GM12874 (cell line): Measurements from ENCODE around the gene KHDRBS2.

Source experiments
- TF ChIP-seq, protein P1 (sequence below): IDR thresholded peaks from 2 replicates; pipeline ENCODE4 v1.5.1; 2011; ENCODE audit warnings: low read depth, mild to moderate bottlenecking, control low read depth, low read length, moderate library complexity; ENCODE audit not compliant: insufficient read depth

Gene KHDRBS2

DNA sequence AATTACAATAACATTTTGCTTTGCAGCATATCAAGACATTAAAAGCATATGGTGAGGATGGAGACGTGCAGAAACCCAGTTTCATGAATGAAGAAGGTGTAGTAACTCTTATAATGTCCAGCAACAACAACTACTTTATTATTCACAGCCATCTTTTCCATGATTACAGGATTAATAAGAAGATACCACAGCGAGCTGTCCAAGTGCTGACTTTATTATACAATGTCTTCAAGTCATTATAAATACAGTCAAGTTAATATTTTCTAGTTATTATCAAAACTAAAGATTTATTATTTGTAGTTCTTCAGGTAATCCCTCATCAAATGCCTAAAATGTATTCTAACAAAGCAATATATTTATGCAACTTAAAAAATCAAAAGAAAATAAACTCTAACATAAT is 2.5 kb upstream of the KHDRBS2 start:
- TF ChIP-seq, protein P1, sequence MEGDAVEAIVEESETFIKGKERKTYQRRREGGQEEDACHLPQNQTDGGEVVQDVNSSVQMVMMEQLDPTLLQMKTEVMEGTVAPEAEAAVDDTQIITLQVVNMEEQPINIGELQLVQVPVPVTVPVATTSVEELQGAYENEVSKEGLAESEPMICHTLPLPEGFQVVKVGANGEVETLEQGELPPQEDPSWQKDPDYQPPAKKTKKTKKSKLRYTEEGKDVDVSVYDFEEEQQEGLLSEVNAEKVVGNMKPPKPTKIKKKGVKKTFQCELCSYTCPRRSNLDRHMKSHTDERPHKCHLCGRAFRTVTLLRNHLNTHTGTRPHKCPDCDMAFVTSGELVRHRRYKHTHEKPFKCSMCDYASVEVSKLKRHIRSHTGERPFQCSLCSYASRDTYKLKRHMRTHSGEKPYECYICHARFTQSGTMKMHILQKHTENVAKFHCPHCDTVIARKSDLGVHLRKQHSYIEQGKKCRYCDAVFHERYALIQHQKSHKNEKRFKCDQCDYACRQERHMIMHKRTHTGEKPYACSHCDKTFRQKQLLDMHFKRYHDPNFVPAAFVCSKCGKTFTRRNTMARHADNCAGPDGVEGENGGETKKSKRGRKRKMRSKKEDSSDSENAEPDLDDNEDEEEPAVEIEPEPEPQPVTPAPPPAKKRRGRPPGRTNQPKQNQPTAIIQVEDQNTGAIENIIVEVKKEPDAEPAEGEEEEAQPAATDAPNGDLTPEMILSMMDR = no peak

DNA sequence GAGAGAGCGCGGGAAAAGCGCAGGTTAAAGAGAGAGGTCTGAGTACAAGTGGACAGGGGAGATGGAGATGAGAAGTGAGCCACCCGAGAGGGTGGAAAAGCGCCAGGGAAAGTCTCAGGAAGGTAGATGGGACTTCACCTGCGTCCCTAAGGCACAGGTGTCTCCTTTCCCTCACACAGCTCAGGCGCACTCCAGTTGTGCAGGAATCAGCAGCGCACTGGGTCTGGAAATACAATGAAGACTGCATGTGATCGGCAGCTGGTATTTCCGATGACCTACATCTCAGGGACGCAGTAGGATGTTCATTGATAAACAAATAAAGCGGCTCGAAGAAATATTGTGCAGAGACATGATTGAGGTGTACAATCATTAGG is 432 bp upstream of the KHDRBS2 start:
- TF ChIP-seq, protein P1 = no peak

DNA sequence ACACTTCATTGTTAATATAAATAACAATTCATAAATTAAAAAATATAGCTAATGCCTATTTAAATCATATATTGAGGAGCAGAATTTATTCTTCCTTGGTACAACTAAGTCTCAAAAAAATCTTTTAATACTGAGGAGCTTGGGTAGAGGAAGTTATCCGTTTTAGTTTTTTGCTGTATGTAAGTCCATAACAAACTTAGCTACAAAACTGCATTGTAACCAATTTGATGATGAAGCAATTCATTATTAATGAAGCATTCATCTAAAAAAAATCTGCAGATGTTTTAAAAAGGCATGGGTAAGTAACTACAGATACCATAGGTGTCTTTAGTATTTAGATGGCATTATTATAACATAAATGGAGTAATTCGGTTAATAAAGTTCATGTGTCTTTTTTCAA is 1.3 kb downstream of the KHDRBS2 start:
- TF ChIP-seq, protein P1 = no peak

DNA sequence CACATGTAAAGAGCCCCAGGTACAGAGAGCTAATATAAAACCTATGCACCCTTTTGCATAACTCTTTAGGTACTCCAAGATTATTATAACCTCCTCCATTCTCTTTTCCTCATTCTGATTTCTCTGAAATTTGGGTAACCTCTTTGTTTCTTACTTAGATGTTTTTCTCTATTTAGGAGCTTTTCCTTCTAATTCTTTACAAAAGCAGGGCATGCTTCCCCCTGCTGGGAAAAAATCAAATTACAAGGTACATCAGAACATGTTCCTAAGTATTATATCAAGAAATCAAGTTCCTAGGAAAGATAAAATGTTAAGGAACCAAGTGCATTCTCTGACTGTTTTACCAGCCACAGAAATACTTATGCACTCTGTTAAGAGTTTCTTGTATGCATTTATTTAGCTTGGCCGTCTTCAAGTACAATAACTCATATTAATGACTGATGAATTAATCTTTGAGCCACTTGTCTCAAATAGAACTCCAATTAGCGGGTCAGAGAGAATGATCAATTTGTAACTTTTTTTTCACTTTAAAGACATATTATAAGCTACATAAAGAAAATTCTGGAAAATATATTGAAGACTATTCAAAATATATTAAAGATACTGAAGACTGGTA is 2.1 kb downstream of the KHDRBS2 start:
- TF ChIP-seq, protein P1 = peak; percentile 39; the same call in 1 of the 2 replicates

DNA sequence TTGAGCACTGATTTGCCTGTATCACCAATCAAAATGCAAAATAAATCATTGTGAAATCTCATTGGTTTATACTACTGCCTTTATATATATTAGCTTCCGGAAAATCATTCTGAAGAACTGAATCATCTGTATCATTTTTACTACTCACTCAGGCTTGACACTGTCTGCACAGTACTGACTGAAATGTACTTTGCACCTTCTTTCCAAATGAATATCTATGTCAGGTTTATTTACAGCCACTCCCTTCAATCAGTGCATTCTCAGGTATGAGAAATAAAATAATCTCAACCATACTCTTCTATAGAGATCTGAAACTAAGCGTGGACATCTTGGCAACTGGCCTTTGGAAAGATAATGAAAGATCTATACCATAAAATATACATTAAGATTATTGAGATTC is 2.7 kb downstream of the KHDRBS2 start:
- TF ChIP-seq, protein P1 = no peak

DNA sequence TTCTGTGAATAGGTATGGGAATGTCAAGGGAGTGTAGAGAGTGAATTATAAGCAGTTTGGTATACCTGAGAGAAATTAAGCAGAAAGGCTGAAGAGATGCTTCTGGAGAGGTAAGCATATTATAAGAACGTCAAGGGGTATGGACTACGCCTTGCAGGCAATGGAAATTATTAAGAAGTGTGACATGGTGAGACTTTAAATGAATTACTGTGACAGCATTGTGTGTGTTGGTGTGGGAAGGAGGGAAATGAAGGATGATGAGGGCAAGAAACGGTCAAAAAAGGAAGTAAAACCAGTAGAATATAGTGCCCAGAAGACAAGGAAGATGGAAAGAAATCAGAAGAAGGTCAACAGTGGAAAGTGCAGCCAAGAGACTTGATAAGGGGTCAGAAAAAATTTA is 5.9 kb downstream of the KHDRBS2 start:
- TF ChIP-seq, protein P1 = no peak

DNA sequence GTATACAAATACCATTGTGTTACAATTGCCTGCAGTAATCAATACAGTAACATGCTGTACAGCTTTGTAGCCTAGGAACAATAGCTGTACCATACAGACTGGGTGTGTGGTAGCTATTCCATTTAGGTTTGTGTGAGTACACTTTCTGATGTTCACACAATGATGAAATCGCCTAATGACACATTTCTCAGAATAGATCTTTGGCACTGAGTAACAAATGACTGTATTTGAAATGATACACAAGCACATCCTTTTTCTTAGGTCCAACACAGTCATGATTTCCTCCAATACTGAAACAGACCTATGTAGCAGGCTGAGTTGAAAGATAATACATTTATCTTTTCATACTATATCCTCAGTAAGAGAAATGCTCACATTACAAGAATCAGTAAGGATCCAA is 13.9 kb downstream of the KHDRBS2 start:
- TF ChIP-seq, protein P1 = no peak
